Embryonic facial prominence (tissue), 1 donor: ENCODE data around the gene ZNF322.

Experiments
- DNase-seq: peaks from one replicate; pipeline ENCODE4 v3.0.0-alpha.2; 2016; ENCODE audit errors: extremely low spot score

The ZNF322 gene

GRCh38 chr6:26613689-26614683 is 45.6 kb downstream of the ZNF322 start:
- no peak for DNase-seq

- DNase-seq: no peak
Observed at GRCh38 chr6:26613201-26613600, 46.3 kb downstream of the ZNF322 start.

GRCh38 chr6:26611599-26611998 is 47.9 kb downstream of the ZNF322 start:
- DNase-seq: no peak

GRCh38 chr6:26609463-26609862 is 50.1 kb downstream of the ZNF322 start:
- no peak for DNase-seq

DNA sequence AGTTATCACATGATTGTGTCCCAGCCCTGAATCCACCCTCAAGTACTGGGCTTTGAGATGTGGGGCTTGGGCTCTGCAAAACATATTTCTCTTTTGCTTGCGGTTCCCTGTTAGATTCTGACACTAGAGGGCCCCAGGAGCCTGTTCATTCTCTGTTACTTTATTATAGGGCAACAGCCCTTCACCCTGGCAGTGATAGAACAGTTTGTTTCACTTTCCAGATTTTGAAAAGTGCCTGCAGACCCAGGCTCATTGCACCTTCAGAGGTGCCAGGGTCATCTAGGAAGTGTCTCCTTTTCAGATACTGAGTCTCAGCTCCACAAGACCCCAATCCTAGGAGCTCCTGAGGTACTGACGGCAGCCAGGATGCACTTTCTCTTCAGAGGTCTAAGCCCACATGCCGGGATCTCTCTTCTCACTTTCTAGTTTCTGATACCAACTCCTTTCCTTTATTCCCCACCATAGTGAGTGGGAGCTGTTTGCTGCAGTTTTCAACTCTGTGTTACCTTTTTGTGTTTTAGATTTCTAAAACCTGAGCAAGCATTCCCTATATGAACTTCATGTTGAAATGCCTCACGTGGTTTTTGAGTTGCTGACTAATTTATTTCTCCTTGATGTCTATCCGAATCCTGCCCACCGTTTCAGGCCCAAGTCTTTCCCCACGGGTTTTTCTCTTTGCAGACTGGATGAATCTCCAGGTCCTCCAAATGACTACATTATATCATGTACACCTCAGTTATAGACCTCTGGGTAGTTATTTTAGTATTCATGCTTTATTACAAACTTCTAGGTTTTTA is 51.9 kb downstream of the ZNF322 start:
- no peak for DNase-seq

DNA sequence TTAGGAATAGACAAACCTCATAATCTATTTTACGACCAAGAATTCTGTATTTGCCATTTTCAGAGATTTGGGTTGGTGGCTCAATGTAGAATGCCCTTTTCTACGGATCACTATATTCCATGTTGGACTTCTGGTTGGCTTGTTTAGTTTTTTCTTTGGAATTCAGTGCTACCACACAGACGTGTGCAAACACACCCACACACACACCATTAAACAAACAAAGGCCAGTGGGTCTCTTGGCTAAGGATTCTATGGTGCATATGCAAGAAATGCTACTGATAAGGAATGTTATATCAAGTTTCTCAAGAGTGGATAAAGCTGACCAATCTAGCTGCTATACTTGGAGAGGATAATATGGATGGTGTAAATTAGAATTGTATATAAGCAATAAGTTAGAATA is 54.7 kb downstream of the ZNF322 start:
- no peak for DNase-seq

- no peak for DNase-seq
Observed at GRCh38 chr6:26604026-26604425, 55.5 kb downstream of the ZNF322 start.

DNA sequence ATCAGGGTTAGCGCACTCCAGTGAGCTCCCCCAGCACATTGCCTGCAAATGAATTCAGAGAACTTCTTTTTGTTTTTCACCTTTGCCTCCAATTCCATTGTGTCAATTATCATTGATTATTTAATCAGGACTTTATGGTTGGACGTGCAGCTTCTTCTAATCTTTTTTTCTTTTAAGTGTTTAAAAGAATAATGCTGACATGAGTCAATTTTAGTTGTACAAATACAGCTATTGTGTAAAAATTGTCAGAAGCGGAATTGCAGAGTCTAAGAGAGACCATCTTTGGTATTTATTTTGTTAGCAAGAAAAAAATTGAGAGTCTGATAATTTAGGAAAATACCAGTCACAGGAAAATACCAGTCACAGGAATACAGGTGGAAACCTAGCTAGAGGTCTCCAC is 57.3 kb downstream of the ZNF322 start:
- no peak for DNase-seq

DNA sequence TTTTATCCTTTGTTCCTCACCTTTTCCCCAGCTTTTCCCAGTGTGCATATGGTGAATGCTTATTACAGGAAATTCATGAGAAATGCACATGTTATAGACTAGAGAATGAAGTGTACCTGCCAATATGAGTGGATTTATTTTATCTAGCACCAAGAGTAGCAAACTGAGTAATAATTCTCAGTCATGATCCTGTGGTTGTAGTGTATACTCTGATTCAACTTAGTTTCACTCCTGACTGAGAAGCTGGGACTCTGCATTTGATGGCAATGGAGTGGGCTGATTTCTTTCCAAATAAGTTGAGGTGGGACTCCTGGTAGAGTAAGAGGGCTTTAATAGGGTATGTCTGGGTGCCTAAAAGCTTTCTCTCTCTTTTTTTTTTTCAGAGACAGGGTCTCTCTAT is 58.8 kb downstream of the ZNF322 start:
- no peak for DNase-seq

GRCh38 chr6:26599591-26599990 is 60.0 kb downstream of the ZNF322 start:
- DNase-seq: no peak

- DNase-seq: no peak
Observed at GRCh38 chr6:26599134-26599533, 60.4 kb downstream of the ZNF322 start.

DNA sequence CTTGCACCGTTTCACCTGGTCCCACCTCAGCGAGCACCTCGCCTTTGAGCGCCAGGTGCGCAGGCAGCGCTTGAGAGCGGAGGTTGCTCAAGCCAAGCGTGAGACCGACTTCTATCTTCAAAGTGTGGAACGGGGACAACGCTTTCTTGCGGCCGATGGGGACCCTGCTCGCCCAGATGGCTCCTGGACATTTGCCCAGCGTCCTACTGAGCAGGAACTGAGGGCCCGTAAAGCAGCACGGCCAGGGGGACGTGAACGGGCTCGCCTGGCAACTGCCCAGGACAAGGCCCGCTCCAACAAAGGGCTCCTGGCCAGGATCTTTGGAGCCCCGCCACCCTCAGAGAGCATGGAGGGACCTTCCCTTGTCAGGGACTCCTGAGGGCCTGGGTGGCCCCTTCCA is 61.3 kb downstream of the ZNF322 start:
- DNase-seq: no peak

DNA sequence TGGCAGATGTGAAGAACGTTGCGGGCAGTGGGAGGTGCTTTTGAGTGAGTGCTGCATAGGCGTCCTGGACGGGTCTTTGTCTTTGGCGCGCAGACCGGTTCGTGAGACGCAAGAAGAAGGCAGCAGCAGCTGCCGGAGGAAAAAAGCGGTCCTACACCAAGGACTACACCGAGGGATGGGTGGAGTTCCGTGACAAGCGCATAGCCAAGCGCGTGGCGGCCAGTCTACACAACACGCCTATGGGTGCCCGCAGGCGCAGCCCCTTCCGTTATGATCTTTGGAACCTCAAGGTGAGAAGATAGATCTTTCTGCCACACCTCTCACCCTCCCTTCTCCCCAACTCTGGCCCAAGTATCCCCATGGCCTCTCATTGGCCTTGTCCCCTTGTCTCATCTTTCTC is 61.7 kb downstream of the ZNF322 start:
- no peak for DNase-seq

- DNase-seq: no peak
Observed at GRCh38 chr6:26597389-26597766, 62.2 kb downstream of the ZNF322 start.

DNA sequence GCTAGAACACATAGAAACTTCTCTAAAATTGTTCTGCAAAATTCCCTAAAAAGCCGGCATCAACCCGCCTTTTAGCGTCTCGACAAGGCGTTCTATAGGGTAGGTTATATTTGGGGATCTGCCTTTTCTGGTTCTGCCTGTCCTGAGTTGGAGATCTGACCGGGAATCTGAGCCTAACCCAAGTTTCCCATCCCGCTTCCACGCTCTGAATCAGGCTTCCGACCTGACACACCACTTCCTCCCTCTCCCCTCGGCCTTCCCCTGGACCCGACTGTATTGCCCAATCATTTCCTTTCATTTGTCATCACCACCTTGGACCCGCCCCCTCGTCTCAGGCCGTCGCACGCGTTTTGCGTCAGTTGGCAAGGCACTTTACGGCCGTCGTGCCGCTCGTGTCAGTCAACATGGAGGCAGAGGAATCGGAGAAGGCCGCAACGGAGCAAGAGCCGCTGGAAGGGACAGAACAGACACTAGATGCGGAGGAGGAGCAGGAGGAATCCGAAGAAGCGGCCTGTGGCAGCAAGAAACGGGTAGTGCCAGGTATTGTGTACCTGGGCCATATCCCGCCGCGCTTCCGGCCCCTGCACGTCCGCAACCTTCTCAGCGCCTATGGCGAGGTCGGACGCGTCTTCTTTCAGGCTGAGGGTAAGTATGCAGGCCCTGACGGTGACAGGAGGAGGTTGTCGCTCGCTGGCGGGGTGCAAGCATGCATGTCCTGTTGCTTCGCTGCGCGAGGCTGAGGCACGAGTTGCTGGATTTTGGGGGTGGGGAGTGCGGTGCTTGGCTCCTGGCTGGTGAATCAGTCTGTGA is 62.8 kb downstream of the ZNF322 start, which contains the start of gene ABT1:
Gene ABT1, plus strand, starts transcription at position 375 of the 810 bp plus-strand sequence. Its CDS starts 30 bp downstream, at position 405.
- peak; percentile 95 for DNase-seq

DNA sequence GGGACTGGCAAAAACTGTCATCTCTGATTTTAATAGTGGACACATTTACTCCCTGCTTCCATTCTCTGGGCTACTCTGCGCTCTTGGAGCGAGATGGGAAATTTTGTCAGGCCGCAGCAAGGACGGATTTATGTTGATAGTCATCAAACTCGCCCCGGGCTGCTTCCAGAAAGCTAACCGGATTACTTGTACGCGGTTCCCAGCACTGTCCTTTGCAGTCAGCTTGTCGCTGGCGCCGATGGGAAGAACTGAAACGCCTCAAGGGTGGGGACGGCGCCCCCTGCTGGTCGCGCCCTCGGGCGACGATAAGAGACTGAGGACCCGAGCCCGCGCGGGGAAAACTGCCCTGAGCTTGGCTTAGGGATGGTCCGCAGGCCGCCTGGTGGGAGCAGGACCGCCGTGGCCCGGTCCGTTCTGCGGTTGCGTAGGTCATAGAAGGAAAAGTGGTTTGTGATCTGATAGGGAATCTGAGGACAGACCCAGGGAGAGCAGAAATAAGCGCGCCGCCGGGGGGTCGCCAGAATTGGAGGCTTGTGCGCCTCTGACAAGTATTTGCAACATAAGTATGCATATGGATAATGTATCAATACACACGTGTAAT is 63.8 kb downstream of the ZNF322 start:
- peak; percentile 71 for DNase-seq

- no peak for DNase-seq
Observed at GRCh38 chr6:26594730-26595632, 64.6 kb downstream of the ZNF322 start.

DNA sequence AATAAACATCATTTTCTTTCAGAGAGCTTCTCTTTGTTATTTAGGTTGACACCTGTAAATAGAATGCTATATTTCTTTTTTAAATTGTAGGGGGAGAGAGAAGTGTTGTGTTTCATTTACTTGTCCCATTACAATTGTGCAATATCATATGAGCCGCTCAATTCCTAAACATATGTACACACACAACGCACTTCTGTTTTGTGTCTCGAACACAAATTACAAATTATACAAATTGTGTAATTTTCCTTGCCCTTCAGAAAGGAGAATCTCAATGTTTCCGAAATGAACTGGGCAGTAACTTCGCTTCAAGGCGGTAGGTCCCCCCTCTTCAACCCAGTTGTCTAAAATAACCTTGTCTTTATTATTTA is 65.4 kb downstream of the ZNF322 start:
- DNase-seq: no peak

DNA sequence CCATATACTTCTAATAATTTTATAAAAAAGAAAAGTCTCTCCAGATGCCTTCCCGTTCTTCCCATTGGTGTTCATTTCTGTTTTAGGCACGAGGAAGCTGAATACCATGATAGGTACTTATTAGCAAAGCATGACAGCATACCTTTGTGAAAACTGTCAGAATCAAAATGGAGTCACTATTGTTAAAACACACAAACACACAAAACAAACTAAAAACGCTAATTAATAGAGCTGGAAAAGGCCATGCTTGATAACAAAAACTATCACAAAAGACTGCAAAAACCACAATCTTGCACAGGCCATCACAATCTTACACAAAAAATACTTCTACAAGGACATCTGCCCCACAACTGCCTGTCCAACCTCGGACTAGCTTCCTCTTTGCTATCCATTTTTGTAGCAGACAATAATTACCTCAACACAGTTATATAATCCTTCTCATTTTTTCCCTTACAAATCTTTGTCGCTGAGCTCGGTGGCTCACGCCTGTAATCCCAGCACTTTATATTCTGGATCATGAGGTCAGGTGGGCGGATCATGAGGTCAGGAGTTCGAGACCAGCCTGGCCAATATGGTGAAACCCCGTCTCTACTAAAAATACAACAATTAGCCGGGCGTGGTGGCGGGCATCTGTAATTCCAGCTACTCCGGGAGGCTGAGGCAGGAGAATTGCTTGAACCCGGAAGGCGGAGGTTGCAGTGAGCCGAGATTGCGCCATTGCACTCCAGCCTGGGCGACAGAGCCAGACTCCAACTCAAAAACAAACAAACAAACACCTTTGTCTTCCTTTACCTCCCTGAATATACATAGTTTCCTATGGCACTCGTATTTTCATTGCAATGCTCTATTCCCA is 66.0 kb downstream of the ZNF322 start:
- no peak for DNase-seq
